ENCODE measurements around the gene TRIM33.
"Not testable (repeated sequence)": the region's sequence is repeated elsewhere in the genome, so short reads cannot be mapped to it uniquely, and the experiment has no call there.

TRIM33 gene

GRCh38 chr1:114467491-114467890, 43.5 kb downstream of the TRIM33 start:
- no peak for DNase-seq (ENCODE audit: low read depth in 2 of 2)

DNA sequence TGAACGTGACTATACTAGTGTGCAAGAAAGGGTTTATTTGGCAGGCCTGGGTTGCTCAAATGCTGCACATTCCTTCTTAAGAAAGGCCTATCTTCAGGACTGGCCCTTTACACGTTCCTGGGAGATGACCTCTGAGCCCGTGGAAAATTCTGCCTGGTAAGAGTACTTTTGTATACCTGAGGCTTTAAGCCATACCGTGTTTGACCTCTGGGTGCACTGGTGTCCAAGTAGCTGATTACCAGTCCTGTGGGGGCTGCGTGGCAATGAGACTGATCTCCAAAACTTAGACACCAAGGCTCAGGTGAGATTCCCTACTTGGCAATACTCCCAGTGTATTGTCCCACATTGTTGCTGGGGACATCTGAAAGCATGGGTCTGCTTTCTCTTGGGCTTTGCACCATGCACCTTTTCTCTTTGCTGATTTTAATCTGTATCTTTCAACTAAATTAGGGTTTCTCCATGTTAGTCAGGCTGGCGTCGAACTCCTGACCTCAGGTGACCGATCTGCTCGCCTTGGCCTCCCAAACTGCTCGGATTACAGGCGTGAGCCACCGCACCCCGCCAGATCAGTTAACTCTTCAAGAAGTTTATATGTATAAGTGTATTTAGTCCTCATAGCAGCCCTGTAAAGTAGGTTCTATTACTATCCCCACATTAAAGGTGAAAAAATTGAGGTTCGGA, 44.5 kb downstream of the TRIM33 start:
- DNase-seq (ENCODE audit: low read depth in 2 of 2): no peak

- no peak for DNase-seq (ENCODE audit: low read depth in 2 of 2)
Measured at GRCh38 chr1:114462963-114463362, 48.0 kb downstream of the TRIM33 start.

DNA sequence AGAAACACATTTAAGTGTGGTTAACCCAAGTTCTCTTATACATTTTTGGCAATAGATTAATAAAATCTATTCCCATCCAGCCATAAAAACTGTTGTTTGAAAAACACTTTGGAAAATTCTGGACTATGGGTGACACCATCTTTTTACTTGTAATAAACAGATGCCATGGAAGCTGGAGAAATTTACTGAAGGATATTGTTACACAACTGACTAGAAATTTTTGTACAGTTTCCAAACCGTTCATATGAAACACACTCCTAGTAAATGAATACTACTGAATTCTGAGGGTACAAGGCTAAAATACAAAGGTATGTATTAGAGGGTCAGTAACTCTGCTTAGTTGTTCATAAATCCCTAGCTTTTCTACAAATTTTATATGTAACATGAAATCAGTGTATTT, 48.7 kb downstream of the TRIM33 start:
- no peak for DNase-seq (ENCODE audit: low read depth in 2 of 2)

DNA sequence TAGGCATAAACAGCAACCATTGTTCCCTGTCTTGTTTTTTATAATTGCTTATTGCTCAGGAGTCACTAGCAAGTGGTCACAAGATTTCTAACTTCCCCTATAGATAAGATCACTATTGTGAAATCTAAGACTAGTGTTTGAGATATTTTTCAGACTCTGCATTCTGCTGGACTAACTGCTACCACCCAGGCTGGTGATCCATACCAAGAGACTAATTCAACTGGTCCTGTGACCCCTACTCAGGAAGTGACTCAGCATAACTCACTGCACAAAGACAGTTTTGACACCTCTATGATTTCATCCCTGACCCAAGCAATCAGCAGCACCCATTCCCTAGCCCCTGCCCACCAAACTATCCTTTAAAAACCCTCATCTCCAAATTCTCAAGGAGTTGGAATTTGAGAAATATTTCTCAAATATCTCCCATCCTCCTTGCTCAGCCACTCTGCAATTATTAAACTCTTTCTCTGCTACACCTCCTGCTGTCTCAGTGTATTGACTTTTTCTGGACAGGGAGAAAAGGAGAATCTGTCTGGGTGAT, 52.7 kb downstream of the TRIM33 start:
- no peak for DNase-seq (ENCODE audit: low read depth in 2 of 2)

- DNase-seq (ENCODE audit: low read depth in 2 of 2): no peak
Measured at GRCh38 chr1:114457675-114458236, 53.2 kb downstream of the TRIM33 start.

- DNase-seq (ENCODE audit: low read depth in 2 of 2): no peak
Measured at GRCh38 chr1:114456586-114456985, 54.4 kb downstream of the TRIM33 start.

DNA sequence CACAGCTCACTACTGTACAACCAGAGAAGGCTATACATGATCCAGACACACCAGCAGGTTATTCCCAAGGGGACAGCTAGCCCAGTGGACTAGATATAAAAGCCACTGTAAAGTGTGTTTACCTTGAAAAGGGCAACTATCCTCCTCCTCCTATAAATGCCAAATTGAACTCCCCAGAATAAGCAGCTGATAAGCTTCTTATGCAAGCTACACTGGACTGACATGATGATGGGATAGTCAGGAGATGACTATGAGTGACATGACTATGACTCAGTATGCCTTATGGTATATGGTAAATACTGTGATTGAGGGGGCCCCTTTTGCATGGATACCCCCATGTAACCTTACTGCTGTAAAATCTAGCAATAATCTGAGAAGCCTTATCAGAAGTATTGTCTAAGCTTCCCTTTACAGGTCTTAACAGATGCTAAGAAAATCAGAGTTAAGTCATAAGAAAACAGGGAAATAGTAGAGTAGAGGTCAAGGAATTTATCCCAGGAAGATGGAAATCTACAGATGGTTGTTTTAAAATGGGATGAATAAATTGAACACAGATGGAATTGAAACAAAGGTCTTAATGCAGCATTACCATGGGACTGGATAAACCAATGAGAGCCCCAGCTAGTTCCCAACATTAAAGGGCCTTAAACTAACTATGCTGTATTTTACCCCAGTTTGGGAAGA, 55.8 kb downstream of the TRIM33 start:
- no peak for DNase-seq (ENCODE audit: low read depth in 2 of 2)

- no peak for DNase-seq (ENCODE audit: low read depth in 2 of 2)
Measured at GRCh38 chr1:114454539-114454938, 56.5 kb downstream of the TRIM33 start.

DNA sequence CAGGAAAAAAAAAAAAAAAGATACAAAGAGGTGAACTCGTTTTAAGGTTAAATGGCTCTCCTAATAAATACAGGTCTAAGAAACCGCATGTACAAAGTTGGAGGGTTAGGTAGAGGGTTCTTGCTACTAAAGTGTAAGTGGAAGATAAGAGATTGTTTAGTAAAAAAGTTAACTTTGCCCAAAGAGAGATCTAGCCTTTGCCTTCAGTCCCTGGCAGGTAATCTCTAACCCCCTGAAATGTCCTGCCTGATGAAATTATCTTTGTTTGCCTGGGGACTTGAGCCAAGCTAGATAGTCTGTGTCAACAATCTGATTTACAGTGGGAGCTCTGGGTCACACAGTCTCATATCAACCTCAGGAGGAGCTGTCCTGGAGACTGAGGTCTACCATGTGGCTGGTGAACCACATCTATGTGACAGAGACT, 57.6 kb downstream of the TRIM33 start:
- DNase-seq (ENCODE audit: low read depth in 2 of 2): no peak

DNA sequence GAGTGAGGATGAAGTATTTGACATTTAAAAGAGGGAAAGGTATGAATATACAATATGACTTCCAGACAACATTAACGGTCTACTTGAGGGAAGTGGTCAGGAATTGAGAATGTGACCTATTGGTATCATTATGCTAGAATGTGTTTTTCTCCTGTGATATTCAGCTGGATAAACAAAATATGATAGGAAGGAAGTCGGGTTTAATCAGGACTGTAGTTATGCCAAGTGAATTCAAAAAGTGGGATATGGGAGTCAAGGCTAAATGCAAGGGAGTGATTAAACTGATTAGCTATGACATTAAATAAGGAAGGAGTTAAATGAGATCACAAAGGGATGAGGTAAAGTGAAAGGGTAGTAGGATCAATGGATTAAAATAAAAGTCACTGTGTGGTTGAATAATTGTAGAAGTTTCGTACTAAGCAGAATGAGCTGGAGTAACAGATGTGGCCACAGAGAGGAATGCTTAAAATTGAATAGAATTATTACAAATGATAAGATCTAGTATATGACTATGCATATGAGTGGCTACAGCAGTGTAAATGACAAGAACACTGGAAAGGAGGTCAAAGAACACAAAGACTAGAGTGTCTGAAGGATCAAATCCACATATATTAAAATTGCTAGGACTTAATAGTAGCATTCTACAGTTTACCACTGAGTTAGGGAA, 62.5 kb downstream of the TRIM33 start:
- DNase-seq (ENCODE audit: low read depth in 2 of 2): no peak

- DNase-seq (ENCODE audit: low read depth in 2 of 2): no peak
Measured at GRCh38 chr1:114446198-114446597, 64.8 kb downstream of the TRIM33 start.

DNA sequence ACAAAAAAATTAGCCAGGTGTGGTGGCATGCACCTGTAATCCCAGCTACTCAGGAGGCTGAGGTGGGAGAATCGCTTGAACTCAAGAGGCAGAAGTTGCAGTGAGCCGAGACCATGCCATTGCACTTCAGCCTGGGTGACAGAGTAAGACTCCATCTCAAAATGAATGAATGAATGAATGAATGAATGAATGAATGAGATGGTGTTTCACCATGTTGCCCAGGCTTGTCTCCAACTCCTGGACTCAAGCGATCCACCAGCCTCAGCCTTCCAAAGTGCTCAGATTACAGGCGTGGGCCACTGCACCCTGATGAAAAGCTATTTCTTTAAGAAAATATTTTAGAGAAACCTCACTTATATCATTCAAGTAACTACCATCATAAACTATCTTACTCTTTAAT, 67.8 kb downstream of the TRIM33 start:
- not testable (repeated sequence) for DNase-seq (ENCODE audit: low read depth in 2 of 2)

GRCh38 chr1:114441332-114441731, 69.7 kb downstream of the TRIM33 start:
- no peak for DNase-seq (ENCODE audit: low read depth in 2 of 2)

DNA sequence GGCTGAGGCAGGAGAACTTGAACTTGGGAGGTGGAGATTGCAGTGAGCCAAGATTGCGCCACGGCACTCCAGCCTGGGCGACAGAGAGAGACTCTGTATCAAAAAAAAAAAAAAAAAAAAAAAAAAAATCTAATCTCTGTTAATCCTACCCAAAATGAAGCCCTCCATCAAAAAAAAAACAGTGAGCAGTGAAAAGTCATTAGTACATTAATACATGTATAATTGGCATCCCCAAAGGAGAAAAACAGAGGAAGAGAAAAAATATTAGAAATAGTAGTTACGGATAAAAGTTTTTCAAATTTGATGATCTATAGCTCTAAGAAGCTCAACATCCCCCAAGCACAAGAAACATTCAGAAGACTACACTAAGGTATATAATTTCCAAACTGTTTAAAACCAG, 71.6 kb downstream of the TRIM33 start:
- no peak for DNase-seq (ENCODE audit: low read depth in 2 of 2)

GRCh38 chr1:114437812-114438211, 73.2 kb downstream of the TRIM33 start:
- no peak for DNase-seq (ENCODE audit: low read depth in 2 of 2)

GRCh38 chr1:114436799-114437198, 74.2 kb downstream of the TRIM33 start:
- DNase-seq (ENCODE audit: low read depth in 2 of 2): no peak

DNA sequence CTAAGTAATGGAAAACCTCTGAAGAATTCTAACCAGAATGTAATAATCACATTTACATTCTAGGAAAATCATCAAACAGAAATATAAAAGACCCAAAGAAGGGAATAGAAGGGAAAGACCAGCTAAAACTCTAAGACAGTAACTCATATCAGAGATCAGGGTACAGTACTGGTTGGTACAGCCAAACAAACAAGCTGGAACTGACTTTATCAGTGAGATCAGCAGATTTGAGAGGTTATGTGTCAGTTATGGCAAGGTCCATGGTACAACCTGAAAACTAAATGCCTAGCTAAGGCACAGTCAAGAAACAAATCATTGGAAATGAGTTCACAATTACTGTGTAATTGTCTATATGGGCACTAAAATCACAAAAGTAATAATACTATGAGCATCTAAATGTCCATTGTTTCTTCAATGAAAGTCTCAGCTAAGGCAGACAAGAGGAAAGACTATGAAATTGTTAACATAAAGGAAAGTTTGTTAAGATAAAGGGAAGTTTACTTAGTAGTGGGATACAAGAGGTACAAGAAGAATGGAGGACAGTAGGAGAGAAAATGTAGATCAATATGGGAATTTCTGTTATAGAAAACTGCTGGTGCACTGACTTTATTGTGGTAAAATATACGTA, 75.8 kb downstream of the TRIM33 start:
- no peak for DNase-seq (ENCODE audit: low read depth in 2 of 2)

DNA sequence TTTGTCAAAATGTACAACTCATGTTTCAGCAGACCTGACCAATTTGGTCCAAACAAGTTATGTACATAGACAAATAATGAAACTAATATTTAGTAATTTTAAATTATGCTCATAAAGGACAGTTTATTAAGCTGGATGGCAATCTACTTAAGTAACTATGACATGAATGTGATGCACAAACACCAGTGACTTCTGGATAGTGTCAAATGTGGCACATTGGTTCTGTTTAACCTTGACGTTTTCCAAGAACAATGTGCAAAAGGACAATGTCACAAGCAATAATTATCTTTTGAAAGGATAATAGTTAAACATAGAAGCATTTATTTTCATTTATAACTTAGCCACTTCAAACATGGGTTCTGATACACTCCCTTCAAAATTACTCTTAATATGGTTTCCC, 80.0 kb downstream of the TRIM33 start:
- no peak for DNase-seq (ENCODE audit: low read depth in 2 of 2)

- DNase-seq (ENCODE audit: low read depth in 2 of 2): no peak
Measured at GRCh38 chr1:114428083-114428754, 82.8 kb downstream of the TRIM33 start.

DNA sequence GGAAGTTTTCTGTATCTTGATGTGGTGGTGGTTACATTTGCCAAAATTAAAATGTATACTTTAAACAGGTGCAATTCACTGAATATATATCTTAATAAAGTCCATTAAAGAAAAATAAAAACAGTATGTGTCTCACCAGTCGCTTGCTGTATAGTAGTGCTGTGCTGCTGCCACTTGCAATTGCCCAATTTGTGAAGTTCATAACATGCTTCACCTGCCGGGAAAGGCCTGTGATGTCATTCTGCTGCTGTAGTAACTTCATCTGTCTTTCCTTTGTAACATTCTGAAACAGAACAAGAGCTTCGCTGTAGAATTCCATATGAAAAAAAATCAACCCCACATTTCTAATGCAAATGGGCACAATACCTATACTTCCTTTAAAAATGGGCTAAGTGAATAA, 83.4 kb downstream of the TRIM33 start:
- DNase-seq (ENCODE audit: low read depth in 2 of 2): no peak

Measured in stimulated activated CD8-positive, alpha-beta memory T cell treated with anti-CD3 and anti-CD28 coated beads, Interleukin-2, amount 100 ng/mL, for 48 hours (primary cell).